Right lobe of liver (tissue), 4 donors: ENCODE measurements around the gene TSPAN18.

Experiments used
- CTCF ChIP-seq, 4 donors: fragments of 200-600 bp in 3 of 4; fragments of 450-650 bp in 1 of 4; IDR thresholded peaks; one replicate each; pipeline versions ENCODE4 v1.5.1 to v1.8.0; 2016 to 2022; ENCODE audit warnings: antibody characterized with exemption in 4 of 4, mild to moderate bottlenecking in 2 of 4
- POLR2A ChIP-seq: fragments of 450-650 bp; IDR thresholded peaks from one replicate; pipeline ENCODE4 v1.6.1; 2017; ENCODE audit warnings: antibody characterized with exemption, mild to moderate bottlenecking
- donor health status: DM: no; HTN: no; CAD: no.
- donor health status: DM: no; HTN: no; CAD: no.
- donor health status: DM: no; HTN: yes; CAD: no.

DNA sequence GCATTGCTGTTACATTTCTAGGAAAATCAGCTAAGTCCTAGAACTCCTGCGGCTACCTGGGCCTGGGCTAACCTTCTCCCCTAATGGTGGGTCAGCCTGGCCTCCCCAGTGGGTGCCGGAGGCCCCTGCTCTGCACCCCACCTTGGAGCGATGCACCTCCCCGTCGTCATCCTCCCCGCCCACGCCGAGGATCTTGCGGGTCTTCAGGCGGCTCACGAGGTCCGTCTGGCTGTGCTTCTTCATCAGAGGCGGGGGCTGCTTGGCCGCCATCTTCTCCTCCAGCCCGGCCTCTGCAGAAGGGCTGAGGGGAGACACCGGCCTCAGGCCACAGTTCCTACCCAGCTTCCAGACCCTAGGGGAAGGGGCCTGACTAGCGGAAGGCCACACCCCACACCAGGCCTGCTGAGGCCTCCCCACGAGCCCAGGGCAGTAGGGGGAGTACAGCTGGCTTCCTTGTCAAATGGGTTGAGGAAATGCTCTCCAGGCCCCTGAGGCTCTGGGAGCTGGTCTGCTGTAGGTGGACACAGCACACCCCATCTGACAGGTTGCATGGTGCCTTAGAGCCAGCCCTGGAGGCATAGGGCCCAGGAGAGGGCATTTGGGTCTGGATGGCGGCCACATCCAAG lies 211.4 kb downstream of the TSPAN18 start:
- no peak for TF ChIP-seq POLR2A
- TF ChIP-seq CTCF (IDR thresholded peaks at IDR 0.05): no peak
